Glomerular visceral epithelial cell (primary cell): Measurements from ENCODE around the gene BCAP29.
"Not testable (repeated sequence)": the region's sequence is repeated elsewhere in the genome, so short reads cannot be mapped to it uniquely, and the experiment has no call there.

Experiments used
- DNase-seq: peaks from one replicate; pipeline ENCODE4 v3.0.0-alpha.2; 2016; ENCODE audit errors: extremely low spot score

The BCAP29 gene

DNA sequence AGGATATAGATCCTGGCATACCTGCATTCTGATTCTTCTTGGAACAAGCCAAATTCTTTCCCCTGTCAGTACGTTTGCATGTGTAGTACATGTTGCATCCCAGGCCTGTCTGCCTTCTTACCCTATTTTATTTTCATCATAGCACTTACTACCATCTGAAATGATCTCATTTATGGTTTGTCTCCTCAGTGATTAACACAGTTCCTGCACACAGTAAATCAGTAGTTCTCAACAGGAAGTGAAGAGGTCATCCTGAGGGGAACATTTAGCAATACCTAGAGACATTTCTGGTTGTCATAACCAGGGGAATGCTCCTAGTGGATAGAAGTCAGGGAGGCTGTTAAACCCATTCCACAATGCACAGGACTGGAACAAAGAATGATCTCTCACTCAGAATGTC is 42.4 kb downstream of the BCAP29 start:
- peak; percentile 56 for DNase-seq

DNA sequence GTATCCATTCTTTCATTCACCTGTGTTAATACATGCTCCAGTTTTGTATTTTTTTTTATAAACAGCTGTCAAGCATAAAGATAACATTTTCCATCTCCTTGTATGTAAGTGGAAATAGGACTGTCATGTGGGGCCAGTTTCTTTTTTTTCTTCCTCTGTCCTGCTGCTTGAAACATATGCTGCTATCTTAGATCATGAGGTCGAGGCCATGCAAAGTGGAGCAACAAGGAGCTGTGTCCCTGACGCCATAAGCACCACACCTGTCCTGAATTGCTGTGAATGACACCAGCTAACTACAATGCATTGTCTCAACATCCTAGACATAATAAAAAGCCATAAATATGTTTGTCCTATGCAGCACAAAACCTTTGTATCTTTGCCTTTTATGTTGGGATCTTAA is 42.8 kb downstream of the BCAP29 start:
- no peak for DNase-seq

DNA sequence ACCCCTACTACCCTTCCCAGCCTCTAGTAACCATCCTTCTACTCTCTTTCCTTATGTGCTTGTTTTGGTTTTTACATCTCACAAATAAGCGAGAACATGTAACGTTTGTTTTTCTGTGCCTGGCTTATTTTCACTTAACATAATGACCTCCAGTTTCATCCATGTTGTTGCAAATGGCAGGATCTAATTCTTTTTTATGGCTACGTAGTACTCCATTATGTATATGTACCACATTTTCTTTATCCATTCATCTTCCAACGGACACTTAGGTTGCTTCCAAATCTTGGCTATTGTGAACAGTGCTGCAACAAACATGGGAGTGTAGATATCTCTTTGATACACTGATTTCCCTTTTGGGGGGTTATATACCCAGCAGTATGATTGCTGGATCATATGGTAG is 47.0 kb downstream of the BCAP29 start:
- no peak for DNase-seq

DNA sequence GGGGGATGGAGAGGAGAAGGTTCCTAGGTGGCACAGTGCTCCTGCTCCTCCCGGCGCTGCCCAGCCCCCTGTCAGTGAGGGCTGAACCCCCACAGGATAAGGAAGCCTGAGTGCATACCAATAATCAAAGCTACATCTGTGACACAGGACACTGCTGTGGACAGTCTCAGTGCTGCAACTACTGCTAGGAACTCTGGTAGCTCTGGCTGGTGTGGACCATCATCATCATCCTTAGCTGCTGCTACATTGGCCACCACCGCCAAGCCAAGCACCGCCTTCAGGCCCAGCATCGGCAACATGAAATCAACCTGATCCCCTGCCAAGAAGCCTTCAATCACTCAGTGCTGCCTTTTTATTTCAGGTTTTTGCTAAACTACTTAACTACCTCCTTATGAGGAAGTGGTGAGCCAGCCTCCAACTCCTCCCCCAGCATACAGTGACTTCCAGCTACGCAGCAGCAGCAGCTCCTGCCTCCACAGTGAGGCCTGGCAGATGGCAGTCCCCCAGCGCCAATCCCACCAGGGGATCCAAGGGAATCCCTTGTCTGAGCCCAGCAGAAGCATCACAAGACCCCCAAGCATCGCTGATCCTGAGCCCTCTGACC is 48.5 kb downstream of the BCAP29 start:
- DNase-seq: no peak

DNA sequence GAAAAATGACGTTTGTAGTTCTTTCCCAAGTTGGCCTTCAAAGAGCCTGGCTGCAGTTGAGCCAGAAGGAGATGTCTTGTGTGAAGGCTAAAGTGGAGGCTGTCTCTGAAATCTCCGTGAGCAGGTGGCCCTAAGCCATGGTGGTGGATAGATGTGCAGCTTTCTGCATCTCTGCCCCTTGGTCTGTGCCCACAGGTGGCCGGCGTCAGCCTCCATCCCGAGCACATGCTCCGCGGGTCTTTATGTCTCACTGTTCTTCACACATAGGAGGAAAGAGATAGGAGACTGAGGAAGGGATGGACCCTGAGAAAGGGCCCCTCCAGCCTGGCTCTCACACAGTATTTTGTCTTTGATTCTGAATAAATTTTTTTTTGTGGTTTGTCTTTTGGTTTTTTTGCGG is 50.3 kb downstream of the BCAP29 start:
- DNase-seq: no peak

DNA sequence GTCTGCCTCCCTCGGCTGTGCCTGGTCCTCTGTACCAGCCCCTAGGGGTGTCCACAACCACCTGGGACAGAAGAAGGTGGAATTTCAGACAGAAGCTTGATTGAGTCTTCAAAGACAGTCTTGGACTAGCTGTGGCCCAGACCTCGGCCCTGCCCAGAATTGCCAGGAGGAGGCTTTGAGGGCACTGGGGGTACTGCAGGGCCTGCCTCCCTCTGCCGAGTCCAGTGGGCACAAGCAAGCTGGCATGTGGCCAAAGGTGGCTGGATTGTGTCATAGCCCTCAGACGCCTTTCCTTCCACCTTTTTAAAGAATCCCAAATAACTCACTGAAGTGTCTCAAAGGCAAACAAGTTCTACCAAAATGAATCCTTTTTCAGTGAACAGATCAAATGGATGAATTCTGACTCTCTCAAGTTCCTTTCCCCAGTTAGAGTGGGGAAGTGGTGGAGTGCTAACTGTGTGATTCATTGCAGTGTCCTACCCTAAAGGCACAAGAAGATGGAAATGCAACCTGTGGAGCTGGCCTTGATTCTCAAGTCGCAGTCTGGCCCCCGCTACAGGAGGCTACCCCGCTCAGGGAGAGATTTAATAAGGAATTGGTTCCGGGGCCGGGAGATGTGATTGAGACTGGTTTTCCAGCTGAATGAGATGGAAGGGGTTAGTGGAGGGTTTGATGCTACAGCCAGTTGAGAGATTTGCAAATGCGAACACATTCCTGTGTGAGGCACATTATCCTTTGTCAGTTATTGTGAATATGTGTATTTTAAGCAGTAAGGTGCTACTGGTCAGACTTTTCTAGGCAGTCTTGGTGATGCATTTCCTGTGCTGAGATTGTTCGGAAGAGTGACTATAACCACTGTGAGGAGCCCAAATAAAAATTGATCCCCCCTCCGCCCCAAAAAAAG is 51.8 kb downstream of the BCAP29 start:
- DNase-seq: no peak

DNA sequence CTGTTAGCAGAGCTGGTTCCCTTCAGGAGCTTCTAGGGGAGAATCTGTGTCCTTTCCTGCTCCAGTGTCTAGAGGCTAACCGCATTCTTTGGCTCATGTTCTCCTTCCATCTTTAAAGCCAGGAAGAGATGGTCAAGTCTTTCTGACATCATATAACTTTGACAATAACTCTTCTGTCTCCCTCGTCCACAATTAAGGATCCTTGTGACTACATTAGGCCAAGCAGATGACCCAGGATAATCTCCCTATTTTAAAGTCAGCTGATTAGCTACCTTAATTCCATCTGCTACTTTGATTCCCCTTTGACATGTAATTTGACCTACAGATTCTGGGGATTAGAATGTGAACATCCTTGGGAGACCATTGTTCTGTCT is 52.4 kb downstream of the BCAP29 start:
- no peak for DNase-seq

DNA sequence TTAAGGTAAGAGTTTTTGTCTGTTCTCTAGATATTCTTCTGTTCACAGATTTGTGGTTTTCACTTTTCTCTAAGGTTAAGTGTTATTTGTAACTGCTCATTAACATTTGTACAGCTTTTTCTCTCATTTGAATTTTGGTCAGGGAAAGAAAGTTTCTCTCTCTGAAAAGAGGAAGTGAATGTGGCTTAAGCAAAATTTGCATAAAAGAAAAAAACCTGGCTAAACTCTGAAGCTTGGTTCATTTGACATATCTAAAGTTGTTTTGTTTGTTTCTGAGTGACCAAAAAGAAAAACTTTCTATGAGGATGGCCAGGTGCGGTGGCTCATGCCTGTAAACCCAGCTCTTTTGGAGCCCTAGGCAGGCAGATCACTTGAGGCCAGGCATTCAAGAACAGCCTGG is 58.5 kb downstream of the BCAP29 start:
- DNase-seq: no peak

DNA sequence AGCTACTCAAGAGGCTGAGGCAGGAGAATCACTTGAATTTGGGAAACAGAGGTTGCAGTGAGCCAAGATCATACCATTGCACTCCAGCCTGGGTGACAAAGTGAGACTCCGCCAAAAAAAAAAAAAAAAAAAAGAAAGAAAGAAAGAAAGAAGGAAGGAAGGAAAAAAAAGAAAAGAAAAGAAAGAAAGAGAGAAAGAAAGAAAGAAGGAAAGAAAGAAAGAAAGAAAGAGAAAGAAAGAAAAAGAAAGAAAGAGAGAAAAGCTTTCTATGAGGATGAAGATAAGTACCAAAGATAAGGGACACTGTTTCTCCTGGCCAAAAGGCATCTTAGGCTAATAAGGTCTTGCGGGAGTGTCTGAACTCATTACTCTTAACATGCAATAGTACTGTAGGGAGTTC is 59.0 kb downstream of the BCAP29 start:
- not testable (repeated sequence) for DNase-seq

DNA sequence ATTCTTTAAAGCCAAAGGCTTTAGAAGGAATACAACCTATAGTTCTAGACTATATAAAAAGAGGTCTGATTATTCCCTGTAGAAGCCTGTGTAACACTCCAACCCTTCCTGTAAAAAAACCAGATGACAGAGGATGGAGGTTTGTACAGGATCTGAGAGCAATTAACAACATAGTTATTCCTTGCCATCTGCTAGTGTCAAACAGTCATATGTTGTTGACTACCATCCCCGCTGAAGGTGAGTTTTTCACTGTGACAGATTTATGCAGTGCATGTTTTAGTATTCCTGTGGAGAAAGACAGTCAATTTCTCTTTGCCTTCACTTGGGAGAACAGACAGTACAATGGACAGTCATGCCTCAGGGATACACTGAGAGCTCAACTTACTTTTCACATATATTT is 61.6 kb downstream of the BCAP29 start:
- no peak for DNase-seq

DNA sequence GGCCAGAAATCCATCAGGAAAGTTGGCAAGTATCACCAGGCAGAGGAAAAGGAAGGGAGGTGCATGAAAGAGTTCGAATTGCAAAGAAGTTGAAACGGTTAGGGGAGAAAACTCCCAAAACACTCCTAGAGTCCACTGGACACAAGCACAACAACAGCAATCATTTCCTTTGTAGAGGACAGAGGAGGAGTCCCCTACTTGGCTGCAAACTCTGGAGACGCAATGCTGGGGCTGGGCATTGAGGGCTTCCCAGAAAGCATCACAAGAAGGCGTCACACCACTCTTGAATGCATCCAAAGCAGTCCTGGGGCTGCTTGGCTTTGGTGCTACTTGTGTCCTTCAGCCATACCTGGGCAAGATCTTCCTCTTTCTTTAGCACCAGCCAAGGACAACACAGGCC is 62.5 kb downstream of the BCAP29 start:
- DNase-seq: no peak

DNA sequence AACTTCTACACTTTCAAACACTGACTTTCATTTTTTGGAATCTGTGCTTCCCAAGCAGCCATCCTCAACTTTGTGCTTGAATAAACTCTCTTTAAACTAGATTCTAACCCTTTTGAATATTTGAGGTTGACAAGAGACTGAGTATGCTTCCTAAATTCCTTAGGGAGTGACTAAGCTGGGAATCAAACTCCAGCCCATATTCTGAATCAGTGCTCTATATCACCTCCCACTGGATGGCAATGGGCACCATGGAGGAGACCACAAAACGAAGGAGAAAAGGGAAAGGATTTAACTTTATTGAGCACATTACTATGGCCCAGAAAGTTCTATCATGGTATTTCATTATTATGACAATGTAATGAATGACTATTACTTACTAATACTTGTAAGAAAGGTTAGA is 63.4 kb downstream of the BCAP29 start:
- DNase-seq: no peak

DNA sequence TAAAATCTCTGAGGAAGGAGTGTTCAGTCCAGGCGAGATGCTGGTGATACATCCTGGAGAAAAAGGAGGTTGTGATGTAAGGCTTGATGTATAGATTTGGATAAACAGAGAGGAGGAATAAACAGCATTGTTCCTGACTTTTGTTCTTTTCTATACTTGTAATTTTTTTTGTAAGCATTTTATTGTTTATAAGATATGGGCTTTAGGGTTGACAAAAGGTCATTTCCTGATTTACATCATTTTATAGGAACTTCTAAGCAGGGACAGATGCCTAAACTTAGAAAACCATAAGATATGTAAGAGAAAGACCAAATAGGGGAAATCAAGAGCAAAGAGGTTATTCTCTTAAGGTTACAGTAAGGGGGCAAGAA is 63.9 kb downstream of the BCAP29 start:
- DNase-seq: no peak

DNA sequence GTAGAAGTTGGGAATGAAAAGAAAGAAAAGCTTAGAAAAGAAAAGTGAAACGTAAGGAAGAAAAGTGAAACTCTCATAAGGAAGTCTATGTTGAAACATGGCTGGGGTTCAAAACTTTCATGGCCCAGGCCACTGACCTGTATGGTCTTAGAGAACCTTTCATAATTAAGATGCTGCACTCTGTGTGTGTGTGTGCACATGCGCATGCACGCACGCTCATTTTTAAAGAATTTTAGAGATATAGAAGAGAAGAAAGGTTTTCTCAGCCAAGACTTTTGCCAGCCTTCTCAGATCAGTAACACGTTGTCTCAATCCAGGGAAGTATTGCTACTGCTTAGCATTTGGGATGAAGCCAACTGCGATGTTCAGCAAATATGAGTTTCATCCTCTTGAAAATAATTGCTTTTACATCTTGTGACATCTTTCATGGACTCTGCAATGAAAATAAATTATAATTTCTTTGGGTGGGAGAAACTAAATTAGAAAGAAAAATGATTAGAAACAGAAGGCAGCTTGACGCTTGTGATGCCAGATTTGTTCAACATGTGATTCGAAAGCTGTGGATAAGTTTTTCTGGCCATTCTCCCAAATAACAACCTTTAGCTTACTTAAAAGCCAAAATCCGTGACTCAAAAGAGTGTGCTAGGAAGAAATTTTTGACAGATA is 64.4 kb downstream of the BCAP29 start:
- DNase-seq: no peak

DNA sequence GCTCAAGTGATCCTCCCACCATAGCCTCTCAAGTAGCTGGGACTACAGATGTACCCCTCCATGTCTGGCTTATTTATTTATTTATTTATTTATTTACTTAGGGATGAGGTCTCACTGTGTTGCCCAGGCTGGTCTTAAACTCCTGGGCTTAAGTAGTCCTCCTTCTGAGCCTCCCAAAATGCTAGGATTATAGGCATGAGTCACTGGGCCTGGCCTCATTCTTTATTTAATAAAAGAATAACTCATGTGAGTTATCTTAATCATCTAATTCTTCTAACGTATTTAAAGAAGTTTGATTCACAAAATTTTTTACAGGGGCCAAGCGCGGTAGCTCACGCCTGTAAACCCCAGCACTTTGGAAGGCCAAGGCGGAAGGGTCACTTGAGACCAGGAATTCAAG is 72.6 kb downstream of the BCAP29 start:
- DNase-seq: no peak

DNA sequence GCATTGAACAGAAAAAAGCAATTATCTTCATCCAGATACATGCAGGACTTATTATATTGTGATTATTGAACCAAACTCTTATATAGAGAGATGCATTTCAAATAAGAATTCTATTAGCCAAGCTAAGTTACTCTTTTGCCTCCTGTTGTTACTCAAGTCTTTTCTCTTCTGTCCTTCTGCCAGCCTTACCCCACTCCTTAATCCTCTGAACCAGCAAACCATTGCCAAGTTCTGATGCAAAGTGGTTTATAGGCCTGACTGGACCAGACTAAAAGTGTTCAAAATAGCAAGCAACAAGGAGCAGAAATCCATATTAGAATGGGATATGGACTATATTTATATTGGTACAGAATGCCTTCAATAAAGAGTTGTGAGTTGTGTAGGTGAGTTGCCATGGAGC is 78.4 kb downstream of the BCAP29 start:
- DNase-seq: no peak

DNA sequence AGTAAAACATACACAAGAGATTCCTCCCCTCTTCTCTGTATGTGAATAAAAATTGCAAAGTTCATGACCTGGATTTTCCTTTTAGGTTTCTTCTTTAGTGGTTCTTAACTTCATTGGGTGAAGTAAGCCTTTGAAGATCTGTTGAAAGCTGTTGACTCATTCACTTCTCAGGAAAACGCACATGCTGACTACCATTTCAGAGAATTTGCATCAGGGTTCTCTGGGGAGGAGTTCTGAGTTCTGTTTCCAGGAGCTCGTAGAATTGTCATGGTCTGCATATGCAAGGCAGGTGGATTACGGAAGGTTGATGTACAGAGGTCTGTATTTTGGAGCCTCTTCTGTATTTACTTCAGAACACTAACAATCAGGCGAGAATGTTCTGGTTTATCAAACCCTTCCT is 79.6 kb downstream of the BCAP29 start:
- no peak for DNase-seq

DNA sequence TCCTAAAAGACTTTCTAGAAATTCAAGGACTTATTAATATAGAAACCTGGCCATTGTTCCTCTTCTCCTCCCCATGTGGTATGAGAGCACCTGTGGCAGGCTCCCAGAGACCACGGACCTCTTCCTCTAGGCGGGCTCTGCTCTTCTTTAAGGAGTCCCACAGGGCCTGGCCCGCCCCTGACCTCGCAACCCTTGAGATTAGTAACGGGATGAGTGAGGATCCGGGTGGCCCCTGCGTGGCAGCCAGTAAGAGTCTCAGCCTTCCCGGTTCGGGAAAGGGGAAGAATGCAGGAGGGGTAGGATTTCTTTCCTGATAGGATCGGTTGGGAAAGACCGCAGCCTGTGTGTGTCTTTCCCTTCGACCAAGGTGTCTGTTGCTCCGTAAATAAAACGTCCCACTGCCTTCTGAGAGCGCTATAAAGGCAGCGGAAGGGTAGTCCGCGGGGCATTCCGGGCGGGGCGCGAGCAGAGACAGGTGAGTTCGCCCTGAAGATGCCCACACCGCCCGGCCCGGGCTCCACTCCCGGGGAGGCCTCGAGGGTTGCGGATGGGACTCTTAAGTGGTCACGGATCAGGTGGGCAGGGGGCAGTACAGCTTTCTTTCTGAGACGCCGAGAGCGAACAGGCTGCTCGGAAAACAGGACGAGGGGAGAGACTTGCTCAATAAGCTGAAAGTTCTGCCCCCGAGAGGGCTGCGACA is 80.5 kb downstream of the BCAP29 start, which contains the start of gene SLC26A4:
SLC26A4 (plus strand) TSS at position 448 of the 700 bp plus-strand sequence. CDS start 814 bp downstream, outside the sequence.
- DNase-seq: no peak

DNA sequence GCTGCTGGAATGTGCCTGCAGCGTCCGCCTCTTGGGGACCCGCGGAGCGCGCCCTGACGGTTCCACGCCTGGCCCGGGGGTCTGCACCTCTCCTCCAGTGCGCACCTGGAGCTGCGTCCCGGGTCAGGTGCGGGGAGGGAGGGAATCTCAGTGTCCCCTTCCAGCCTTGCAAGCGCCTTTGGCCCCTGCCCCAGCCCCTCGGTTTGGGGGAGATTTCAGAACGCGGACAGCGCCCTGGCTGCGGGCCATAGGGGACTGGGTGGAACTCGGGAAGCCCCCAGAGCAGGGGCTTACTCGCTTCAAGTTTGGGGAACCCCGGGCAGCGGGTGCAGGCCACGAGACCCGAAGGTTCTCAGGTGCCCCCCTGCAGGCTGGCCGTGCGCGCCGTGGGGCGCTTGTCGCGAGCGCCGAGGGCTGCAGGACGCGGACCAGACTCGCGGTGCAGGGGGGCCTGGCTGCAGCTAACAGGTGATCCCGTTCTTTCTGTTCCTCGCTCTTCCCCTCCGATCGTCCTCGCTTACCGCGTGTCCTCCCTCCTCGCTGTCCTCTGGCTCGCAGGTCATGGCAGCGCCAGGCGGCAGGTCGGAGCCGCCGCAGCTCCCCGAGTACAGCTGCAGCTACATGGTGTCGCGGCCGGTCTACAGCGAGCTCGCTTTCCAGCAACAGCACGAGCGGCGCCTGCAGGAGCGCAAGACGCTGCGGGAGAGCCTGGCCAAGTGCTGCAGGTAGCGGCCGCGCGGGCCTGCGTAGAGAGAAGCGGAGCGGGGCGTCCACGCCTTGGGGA is 81.2 kb downstream of the BCAP29 start:
- peak; percentile 45 for DNase-seq

DNA sequence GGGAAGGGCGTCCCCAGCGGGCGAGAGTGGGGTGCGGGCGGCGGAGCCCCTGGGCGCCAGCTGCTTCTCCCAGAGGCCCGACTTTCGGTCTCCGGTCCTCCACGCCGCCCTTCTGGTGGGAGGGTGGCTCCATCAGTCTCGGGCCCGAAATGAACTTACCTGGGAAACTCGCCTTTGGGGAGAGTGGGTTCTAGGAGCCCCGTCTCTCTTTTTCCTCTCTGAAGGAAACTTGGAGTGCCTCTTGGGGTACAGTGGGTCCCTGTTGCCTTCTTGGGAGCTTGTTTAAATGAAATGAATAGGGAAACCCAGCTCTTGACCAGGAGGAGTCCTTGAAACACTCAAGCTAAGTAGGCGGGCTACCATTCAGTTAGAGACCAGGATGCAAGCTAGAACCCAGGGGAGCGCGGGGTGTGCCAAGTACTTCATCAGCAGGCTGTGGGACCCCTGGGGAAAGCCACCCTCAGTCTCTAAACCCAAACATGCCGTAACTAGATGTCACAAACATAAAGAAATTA is 81.9 kb downstream of the BCAP29 start:
- no peak for DNase-seq

DNA sequence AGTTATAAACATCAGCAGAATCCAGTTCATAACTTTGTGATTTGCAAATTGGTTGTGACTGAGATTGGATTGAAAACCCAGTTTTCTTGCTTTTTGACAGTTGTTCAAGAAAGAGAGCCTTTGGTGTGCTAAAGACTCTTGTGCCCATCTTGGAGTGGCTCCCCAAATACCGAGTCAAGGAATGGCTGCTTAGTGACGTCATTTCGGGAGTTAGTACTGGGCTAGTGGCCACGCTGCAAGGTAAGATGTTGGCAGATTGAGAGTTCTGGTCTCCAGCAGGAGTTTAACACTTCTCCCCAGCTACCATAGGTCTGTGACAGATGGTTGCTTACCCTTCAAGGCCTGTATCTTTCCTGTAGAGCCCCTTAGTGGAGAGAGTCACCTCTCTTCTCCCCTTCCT is 83.2 kb downstream of the BCAP29 start:
- DNase-seq: no peak
